Measurements from ENCODE around the gene SGSM2. TPM values are rescaled to one million over a fixed set of nuclear protein-coding genes. Genes with fewer than 3 reads are reported as not detected.

The SGSM2 gene
- polyA plus RNA-seq, 1 donor (not counting 4 experiments of a cell fraction or from before 2014, with no cell fraction given) = 16.4 TPM

- H3K27me3 ChIP-seq (ENCODE audit: control insufficient read depth, extremely low read depth, insufficient read depth, low read length) = no peaks in the 10 kb centered on the region
- H3K4me2 ChIP-seq (ENCODE audit: control insufficient read depth, extremely low read depth, insufficient read depth, low read depth, low read length) = no peak overlapping the region
- FAIRE-seq (no peak), DNase-seq (ENCODE audit: low read depth, low spot score) (no peak)
- H3K9me3 ChIP-seq (ENCODE audit: control insufficient read depth, low read depth, low read length) = no peaks in the 10 kb centered on the region
- TF ChIP-seq CTCF (optimal IDR thresholded peaks at IDR 0.05 in 1 of 3, IDR thresholded peaks at IDR 0.05 in 1 of 3, conservative IDR thresholded peaks at IDR 0.05 in 1 of 3; ENCODE audit: extremely low read depth in 1 of 3, insufficient read depth in 2 of 3, low read length in 3 of 3) (no peak), EZH2 (IDR thresholded peaks at IDR 0.05; ENCODE audit: low read length) (no peak)
- peaks cover 6% of the 10 kb centered on the region for H3K4me1 ChIP-seq (ENCODE audit: control insufficient read depth, extremely low read depth, insufficient read depth, low read length)
- H4K20me1 ChIP-seq (ENCODE audit: control insufficient read depth, extremely low read depth, insufficient read depth, low read length) = no peaks in the 10 kb centered on the region
- peaks cover 15% of the 10 kb centered on the region for H3K79me2 ChIP-seq (ENCODE audit: control insufficient read depth, insufficient read depth, low read length)
- peaks cover 3% of the 10 kb centered on the region for H3K9me1 ChIP-seq (ENCODE audit: control insufficient read depth, extremely low read depth, insufficient read depth, low read length)
- H3K9ac ChIP-seq (ENCODE audit: control insufficient read depth, extremely low read depth, insufficient read depth, low read length) = no peak overlapping the region
- no peak overlapping the region for H2AFZ ChIP-seq (ENCODE audit: control insufficient read depth, low read length)
- H3K36me3 ChIP-seq (ENCODE audit: control insufficient read depth in 2 of 2, extremely low read depth in 1 of 2, insufficient read depth in 2 of 2, low read length in 2 of 2) = peaks cover 26 to 35% of the 10 kb centered on the region in 2 experiments
- H3K27ac ChIP-seq (ENCODE audit: control insufficient read depth, insufficient read depth, low read length) = no peak overlapping the region
- H3K4me3 ChIP-seq (ENCODE audit: control insufficient read depth in 2 of 3, extremely low read depth in 1 of 3, insufficient read depth in 2 of 3, low read depth in 1 of 3, low read length in 3 of 3) = no peak overlapping the region
- dilution Hi-C loops (cut with MboI; ENCODE audit: extremely low pct_ligation_motif_present, low sequenced_read_pairs) = no loop called here
Observed at GRCh38 chr17:2292100-2292499, 45.2 kb upstream of the SGSM2 start.

GRCh38 chr17:2295575-2295974, 41.7 kb upstream of the SGSM2 start:
- TF ChIP-seq CTCF (optimal IDR thresholded peaks at IDR 0.05 in 1 of 3, IDR thresholded peaks at IDR 0.05 in 1 of 3, conservative IDR thresholded peaks at IDR 0.05 in 1 of 3; ENCODE audit: extremely low read depth in 1 of 3, insufficient read depth in 2 of 3, low read length in 3 of 3) = no peak
- no peak for TF ChIP-seq EZH2 (IDR thresholded peaks at IDR 0.05; ENCODE audit: low read length)
- FAIRE-seq (peak; percentile 41), DNase-seq (ENCODE audit: low read depth, low spot score) (no peak)
- dilution Hi-C loops (cut with MboI; ENCODE audit: extremely low pct_ligation_motif_present, low sequenced_read_pairs) = no loop called here
- Histone ChIP-seq H3K4me1 (ENCODE audit: control insufficient read depth, extremely low read depth, insufficient read depth, low read length) (peaks cover 6% of the 10 kb centered on the region), H3K4me3 (ENCODE audit: control insufficient read depth in 2 of 3, extremely low read depth in 1 of 3, insufficient read depth in 2 of 3, low read depth in 1 of 3, low read length in 3 of 3) (no peak overlapping the region), H2AFZ (ENCODE audit: control insufficient read depth, low read length) (no peak overlapping the region), H3K79me2 (ENCODE audit: control insufficient read depth, insufficient read depth, low read length) (peaks cover 42% of the 10 kb centered on the region), H3K27ac (ENCODE audit: control insufficient read depth, insufficient read depth, low read length) (no peak overlapping the region), H3K9me3 (ENCODE audit: control insufficient read depth, low read depth, low read length) (no peaks in the 10 kb centered on the region), H3K9me1 (ENCODE audit: control insufficient read depth, extremely low read depth, insufficient read depth, low read length) (peaks cover 3% of the 10 kb centered on the region), H3K36me3 (ENCODE audit: control insufficient read depth in 2 of 2, extremely low read depth in 1 of 2, insufficient read depth in 2 of 2, low read length in 2 of 2) (peaks cover 26 to 36% of the 10 kb centered on the region in 2 experiments), H4K20me1 (ENCODE audit: control insufficient read depth, extremely low read depth, insufficient read depth, low read length) (no peaks in the 10 kb centered on the region), H3K4me2 (ENCODE audit: control insufficient read depth, extremely low read depth, insufficient read depth, low read depth, low read length) (no peak overlapping the region), H3K9ac (ENCODE audit: control insufficient read depth, extremely low read depth, insufficient read depth, low read length) (no peak overlapping the region), H3K27me3 (ENCODE audit: control insufficient read depth, extremely low read depth, insufficient read depth, low read length) (no peaks in the 10 kb centered on the region)

All from keratinocyte (primary cell).